ENCODE data around the gene HNRNPAB.

DNA sequence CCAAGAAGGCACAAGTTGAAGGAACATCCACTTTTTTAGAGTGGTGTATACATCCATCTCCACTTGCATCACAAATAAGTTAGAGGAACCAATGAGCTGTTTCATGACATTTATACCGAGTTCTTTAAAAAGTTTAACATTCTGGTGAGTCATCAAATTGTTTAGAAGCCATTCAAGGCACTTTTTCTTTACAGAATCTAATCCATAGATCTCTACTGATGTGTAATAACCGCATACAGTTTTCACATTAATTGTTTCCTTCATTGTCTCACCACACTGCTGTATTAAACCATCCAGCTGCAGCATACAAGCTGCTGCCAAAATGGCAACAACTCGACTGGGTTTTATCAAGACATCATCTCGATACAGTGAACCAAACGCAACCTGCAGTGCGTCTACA lies 17.9 kb upstream of the HNRNPAB start:
- TF ChIP-seq, protein P1, sequence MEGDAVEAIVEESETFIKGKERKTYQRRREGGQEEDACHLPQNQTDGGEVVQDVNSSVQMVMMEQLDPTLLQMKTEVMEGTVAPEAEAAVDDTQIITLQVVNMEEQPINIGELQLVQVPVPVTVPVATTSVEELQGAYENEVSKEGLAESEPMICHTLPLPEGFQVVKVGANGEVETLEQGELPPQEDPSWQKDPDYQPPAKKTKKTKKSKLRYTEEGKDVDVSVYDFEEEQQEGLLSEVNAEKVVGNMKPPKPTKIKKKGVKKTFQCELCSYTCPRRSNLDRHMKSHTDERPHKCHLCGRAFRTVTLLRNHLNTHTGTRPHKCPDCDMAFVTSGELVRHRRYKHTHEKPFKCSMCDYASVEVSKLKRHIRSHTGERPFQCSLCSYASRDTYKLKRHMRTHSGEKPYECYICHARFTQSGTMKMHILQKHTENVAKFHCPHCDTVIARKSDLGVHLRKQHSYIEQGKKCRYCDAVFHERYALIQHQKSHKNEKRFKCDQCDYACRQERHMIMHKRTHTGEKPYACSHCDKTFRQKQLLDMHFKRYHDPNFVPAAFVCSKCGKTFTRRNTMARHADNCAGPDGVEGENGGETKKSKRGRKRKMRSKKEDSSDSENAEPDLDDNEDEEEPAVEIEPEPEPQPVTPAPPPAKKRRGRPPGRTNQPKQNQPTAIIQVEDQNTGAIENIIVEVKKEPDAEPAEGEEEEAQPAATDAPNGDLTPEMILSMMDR (IDR thresholded peaks at IDR 0.05 in 4 of 5, conservative IDR thresholded peaks at IDR 0.05 in 1 of 5) = no peak
- TF ChIP-seq POLR2A (IDR thresholded peaks at IDR 0.05) = no peak
